A673 (cell line): ENCODE measurements around the gene SMYD3. TPM values are rescaled to one million over a fixed set of nuclear protein-coding genes. Genes with fewer than 3 reads are reported as not detected.

Source experiments
- BruUV-seq: library from RNA; stranded (reverse); fragments of 400-500 nt; replicated peaks from 2 replicates; lab custom pipeline; 2021; lab: Mats Ljungman, UMichigan
- CTCF ChIA-PET: fragments of 300-600 bp; sonication (Branson Sonifier 250); formaldehyde crosslinking; loops from one replicate; lab custom pipeline; 2022; ENCODE audit warnings: antibody characterized with exemption; lab: Charles Lee
- POLR2A ChIA-PET: fragments of 300-600 bp; sonication (Branson Sonifier 250); formaldehyde crosslinking; loops from one replicate; lab custom pipeline; 2022; ENCODE audit warnings: antibody characterized with exemption; ENCODE audit not compliant: low non-redundant PET; lab: Charles Lee
- DNase-seq: peaks from one replicate; pipeline ENCODE4 v3.0.0-alpha.2; 2015; ENCODE audit warnings: low spot score
- H3K27ac ChIP-seq: fragments of 200-600 bp; sonication (generic); 2 replicates; pipeline ENCODE4 v1.5.1; 2016; ENCODE audit warnings: mixed run types, low read depth, mild to moderate bottlenecking, mixed read lengths, antibody characterized with exemption, low read length; ENCODE audit not compliant: poor library complexity, severe bottlenecking
- H3K27me3 ChIP-seq: fragments of 200-600 bp; sonication (generic); replicated peaks from 2 replicates; pipeline ENCODE4 v1.6.1; 2017; ENCODE audit warnings: mixed run types, low read depth, mild to moderate bottlenecking, mixed read lengths, antibody characterized with exemption, low read length; ENCODE audit not compliant: insufficient read depth, poor library complexity
- H3K36me3 ChIP-seq: fragments of 200-600 bp; sonication (generic); 2 replicates; pipeline ENCODE4 v1.6.1; 2016; ENCODE audit warnings: mixed run types, mild to moderate bottlenecking, mixed read lengths, antibody characterized with exemption, low read length; ENCODE audit not compliant: insufficient read depth, poor library complexity, severe bottlenecking
- H3K4me1 ChIP-seq: fragments of 200-600 bp; sonication (generic); 2 replicates; pipeline ENCODE4 v1.6.1; 2017; ENCODE audit warnings: mixed run types, mild to moderate bottlenecking, mixed read lengths, antibody characterized with exemption, low read length; ENCODE audit not compliant: insufficient read depth, poor library complexity, severe bottlenecking
- H3K4me3 ChIP-seq: fragments of 200-600 bp; sonication (generic); 2 replicates; pipeline ENCODE4 v1.5.1; 2016; ENCODE audit warnings: low read depth, mixed run types, mild to moderate bottlenecking, mixed read lengths, low read length; ENCODE audit not compliant: poor library complexity, severe bottlenecking
- H3K9me3 ChIP-seq: fragments of 200-600 bp; sonication (generic); 2 replicates; pipeline ENCODE4 v1.6.1; 2016; ENCODE audit warnings: mixed run types, low read depth, mild to moderate bottlenecking, mixed read lengths, antibody characterized with exemption, low read length; ENCODE audit not compliant: poor library complexity, severe bottlenecking
- CTCF ChIP-seq: fragments of 300-800, 200-600 bp; sonication (generic); conservative IDR thresholded peaks from 2 replicates; pipeline ENCODE4 v1.5.1; 2017; ENCODE audit warnings: low read depth, mild to moderate bottlenecking, antibody characterized with exemption, low read length, moderate library complexity, mixed read lengths
- EZH2 ChIP-seq: fragments of 200-600 bp; sonication (generic); IDR thresholded peaks from 2 replicates; pipeline ENCODE4 v1.6.1; 2017; ENCODE audit warnings: borderline replicate concordance, low read depth, mild to moderate bottlenecking, mixed read lengths, antibody characterized with exemption, low read length; ENCODE audit not compliant: poor library complexity, severe bottlenecking
- intact Hi-C: fragments of 100-400 bp; cut with micrococcal nuclease; formaldehyde crosslinking; loops from one replicate; pipeline ENCODE4 v1.10.0; 2022; ENCODE audit not compliant: unreplicated experiment
- total RNA-seq: library from RNA; stranded (reverse); gene quantifications from 2 replicates; pipeline ENCODE4 v1.2.3, GENCODE V29; 2021

SMYD3 gene
- total RNA-seq, 1 experiment from 2014 or later = 29.0 TPM

- no peaks in the 10 kb centered on the region for H3K36me3 ChIP-seq
- no peak overlapping the region for H3K4me3 ChIP-seq
- H3K27me3 ChIP-seq = no peaks in the 10 kb centered on the region
- no peaks in the 10 kb centered on the region for H3K9me3 ChIP-seq
- BruUV-seq = no TSS peak
- CTCF ChIA-PET = no interaction called here
- DNase-seq = no peak
- POLR2A ChIA-PET = no interaction called here
- intact Hi-C loops = no loop called here
- TF ChIP-seq CTCF = no peak
- TF ChIP-seq EZH2 = no peak
- no peak overlapping the region for H3K27ac ChIP-seq
- H3K4me1 ChIP-seq = no peaks in the 10 kb centered on the region
These were observed 567.2 kb downstream of the SMYD3 start for GRCh38 chr1:245939756-245940345.

- H3K4me1 ChIP-seq = no peaks in the 10 kb centered on the region
- no peaks in the 10 kb centered on the region for H3K9me3 ChIP-seq
- no peaks in the 10 kb centered on the region for H3K36me3 ChIP-seq
- DNase-seq = no peak
- intact Hi-C loops = no loop called here
- BruUV-seq = no TSS peak
- ChIA-PET POLR2A (no interaction called here), CTCF (no interaction called here)
- no peak overlapping the region for H3K27ac ChIP-seq
- H3K27me3 ChIP-seq = no peaks in the 10 kb centered on the region
- TF ChIP-seq CTCF (no peak), EZH2 (no peak)
- no peak overlapping the region for H3K4me3 ChIP-seq
These were observed 569.0 kb downstream of the SMYD3 start for GRCh38 chr1:245938046-245938435.

GRCh38 chr1:245937316-245938045 is 569.6 kb downstream of the SMYD3 start:
- no peak for DNase-seq
- BruUV-seq = no TSS peak
- intact Hi-C loops = no loop called here
- ChIA-PET POLR2A (no interaction called here), CTCF (no interaction called here)
- Histone ChIP-seq H3K4me3 (no peak overlapping the region), H3K27me3 (no peaks in the 10 kb centered on the region), H3K27ac (no peak overlapping the region), H3K4me1 (no peaks in the 10 kb centered on the region), H3K9me3 (no peaks in the 10 kb centered on the region), H3K36me3 (no peaks in the 10 kb centered on the region)
- TF ChIP-seq CTCF (no peak), EZH2 (no peak)
